ENCODE data around the gene CAPN15.

CAPN15 gene

DNA sequence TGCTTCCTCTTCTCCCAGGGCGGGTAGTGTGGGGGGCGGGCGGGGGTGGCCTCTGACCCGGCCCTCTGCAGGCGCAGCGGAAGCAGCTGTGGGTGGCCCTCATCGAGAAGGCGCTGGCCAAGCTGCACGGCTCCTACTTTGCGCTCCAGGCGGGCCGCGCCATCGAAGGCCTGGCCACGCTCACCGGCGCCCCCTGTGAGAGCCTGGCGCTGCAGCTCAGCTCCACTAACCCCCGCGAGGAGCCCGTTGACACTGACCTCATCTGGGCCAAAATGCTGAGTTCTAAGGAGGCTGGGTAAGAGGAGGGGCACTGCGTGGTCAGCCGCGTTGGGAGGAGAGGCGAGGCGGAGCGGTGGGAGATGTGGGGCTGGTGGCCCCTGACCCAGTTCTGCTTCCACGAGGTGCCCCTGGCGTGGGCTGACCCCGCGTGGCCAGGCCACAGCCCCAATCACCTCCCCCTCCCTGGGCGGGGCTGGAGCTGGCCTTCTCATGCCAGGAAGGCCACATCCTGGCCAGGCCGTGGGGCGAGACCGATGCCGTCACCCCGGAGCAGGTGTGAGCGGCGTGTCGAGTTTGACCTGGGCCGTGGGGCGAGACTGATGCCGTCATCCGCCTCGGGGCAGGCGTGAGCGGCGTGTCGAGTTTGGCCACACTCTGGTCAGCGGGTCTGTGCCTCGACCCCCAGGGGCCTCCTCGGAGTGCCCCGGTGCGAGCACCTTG, 22.2 kb downstream of the CAPN15 start:
- TF ChIP-seq FOXP2 (optimal IDR thresholded peaks at IDR 0.05; ENCODE audit: borderline replicate concordance, extremely low read depth, extremely low read length, insufficient read depth), result no peak
- no peak for TF ChIP-seq POLR2AphosphoS5 (IDR thresholded peaks at IDR 0.05; ENCODE audit: low read depth, low read length)
- no peak for TF ChIP-seq SIN3A (IDR thresholded peaks at IDR 0.05; ENCODE audit: borderline replicate concordance, insufficient read depth, low read length)

DNA sequence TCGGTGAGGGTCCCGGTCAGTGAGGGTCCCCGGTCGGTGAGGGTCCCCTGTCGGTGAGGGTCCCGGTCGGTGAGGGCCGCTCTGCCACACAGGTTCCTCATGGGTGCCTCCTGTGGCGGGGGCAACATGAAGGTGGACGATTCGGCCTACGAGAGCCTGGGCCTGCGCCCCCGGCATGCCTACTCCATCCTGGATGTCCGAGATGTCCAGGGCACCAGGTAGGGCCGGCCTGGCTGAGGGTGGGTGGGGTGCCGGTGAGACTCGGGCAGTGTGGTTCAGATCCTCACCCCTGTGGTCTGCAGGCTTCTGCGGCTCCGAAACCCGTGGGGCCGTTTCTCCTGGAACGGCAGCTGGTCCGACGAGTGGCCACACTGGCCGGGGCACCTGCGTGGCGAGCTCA, 23.7 kb downstream of the CAPN15 start:
- TF ChIP-seq FOXP2 (optimal IDR thresholded peaks at IDR 0.05; ENCODE audit: borderline replicate concordance, extremely low read depth, extremely low read length, insufficient read depth), result no peak
- TF ChIP-seq, protein P1, sequence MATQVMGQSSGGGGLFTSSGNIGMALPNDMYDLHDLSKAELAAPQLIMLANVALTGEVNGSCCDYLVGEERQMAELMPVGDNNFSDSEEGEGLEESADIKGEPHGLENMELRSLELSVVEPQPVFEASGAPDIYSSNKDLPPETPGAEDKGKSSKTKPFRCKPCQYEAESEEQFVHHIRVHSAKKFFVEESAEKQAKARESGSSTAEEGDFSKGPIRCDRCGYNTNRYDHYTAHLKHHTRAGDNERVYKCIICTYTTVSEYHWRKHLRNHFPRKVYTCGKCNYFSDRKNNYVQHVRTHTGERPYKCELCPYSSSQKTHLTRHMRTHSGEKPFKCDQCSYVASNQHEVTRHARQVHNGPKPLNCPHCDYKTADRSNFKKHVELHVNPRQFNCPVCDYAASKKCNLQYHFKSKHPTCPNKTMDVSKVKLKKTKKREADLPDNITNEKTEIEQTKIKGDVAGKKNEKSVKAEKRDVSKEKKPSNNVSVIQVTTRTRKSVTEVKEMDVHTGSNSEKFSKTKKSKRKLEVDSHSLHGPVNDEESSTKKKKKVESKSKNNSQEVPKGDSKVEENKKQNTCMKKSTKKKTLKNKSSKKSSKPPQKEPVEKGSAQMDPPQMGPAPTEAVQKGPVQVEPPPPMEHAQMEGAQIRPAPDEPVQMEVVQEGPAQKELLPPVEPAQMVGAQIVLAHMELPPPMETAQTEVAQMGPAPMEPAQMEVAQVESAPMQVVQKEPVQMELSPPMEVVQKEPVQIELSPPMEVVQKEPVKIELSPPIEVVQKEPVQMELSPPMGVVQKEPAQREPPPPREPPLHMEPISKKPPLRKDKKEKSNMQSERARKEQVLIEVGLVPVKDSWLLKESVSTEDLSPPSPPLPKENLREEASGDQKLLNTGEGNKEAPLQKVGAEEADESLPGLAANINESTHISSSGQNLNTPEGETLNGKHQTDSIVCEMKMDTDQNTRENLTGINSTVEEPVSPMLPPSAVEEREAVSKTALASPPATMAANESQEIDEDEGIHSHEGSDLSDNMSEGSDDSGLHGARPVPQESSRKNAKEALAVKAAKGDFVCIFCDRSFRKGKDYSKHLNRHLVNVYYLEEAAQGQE (IDR thresholded peaks at IDR 0.05; ENCODE audit: insufficient read depth in 1 of 2, low read depth in 2 of 2, low read length in 2 of 2), result no peak
- no peak for TF ChIP-seq SIN3A (IDR thresholded peaks at IDR 0.05; ENCODE audit: borderline replicate concordance, insufficient read depth, low read length)
- TF ChIP-seq POLR2AphosphoS5 (IDR thresholded peaks at IDR 0.05; ENCODE audit: low read depth, low read length), result no peak
- TF ChIP-seq TAF1 (IDR thresholded peaks at IDR 0.05; ENCODE audit: borderline replicate concordance, insufficient read depth, low read length), result no peak

DNA sequence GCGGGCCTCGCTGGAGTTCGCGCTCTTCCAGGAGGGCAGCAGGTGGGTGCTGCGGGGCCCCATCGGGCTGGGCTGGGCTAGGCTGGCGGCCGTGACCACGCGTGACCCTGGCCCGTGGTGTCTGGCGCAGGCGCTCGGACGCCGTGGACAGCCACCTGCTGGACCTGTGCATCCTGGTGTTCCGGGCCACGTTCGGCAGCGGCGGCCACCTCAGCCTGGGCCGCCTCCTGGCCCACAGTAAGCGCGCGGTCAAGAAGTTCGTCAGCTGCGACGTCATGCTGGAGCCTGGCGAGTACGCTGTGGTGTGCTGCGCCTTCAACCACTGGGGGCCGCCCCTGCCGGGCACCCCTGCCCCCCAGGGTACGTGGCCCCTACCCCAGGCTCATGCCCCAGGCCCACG, 24.7 kb downstream of the CAPN15 start:
- TF ChIP-seq POLR2AphosphoS5 (IDR thresholded peaks at IDR 0.05; ENCODE audit: low read depth, low read length) (no peak), SIN3A (IDR thresholded peaks at IDR 0.05; ENCODE audit: borderline replicate concordance, insufficient read depth, low read length) (no peak), FOXP2 (optimal IDR thresholded peaks at IDR 0.05; ENCODE audit: borderline replicate concordance, extremely low read depth, extremely low read length, insufficient read depth) (no peak), TAF1 (IDR thresholded peaks at IDR 0.05; ENCODE audit: borderline replicate concordance, insufficient read depth, low read length) (no peak)
- TF ChIP-seq, protein P1 (IDR thresholded peaks at IDR 0.05; ENCODE audit: insufficient read depth in 1 of 2, low read depth in 2 of 2, low read length in 2 of 2), result no peak

DNA sequence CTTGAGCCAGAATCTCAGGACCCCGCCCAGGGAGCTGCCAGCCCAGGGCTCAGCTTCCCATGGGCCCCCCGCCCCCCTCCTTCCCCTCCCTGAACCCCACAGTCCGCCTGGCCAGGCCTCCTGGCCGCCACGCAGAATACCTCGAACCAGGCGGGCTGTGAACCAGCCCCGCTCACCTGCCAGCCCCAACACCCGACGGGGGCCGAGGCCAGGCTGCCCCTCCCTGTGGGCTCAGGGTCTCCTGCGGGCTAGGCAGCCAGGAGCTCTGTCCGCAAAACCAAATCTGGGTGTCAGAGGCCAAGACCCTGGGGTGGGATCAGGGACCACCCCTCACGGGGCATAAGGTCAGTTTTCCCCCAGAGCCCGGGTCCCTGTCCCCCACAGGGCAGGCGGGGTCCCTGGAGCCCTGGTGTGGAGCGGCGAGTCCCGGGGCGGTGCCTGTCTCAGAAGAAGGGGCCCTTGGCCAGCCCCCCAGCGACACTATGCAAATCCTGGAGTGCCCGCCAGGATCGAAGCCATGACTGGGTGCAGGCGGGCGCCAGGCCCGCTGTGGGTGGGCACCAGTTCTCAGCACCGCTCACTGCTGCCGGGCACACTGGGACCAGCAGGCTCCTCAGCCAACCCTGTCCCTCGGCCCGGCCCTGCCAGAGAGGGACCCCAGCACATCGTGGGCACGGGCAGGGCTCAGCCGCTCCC, 26.2 kb downstream of the CAPN15 start:
- TF ChIP-seq TAF1 (IDR thresholded peaks at IDR 0.05; ENCODE audit: borderline replicate concordance, insufficient read depth, low read length), result no peak
- TF ChIP-seq, protein P1 (IDR thresholded peaks at IDR 0.05; ENCODE audit: insufficient read depth in 1 of 2, low read depth in 2 of 2, low read length in 2 of 2), result no peak
- TF ChIP-seq FOXP2 (optimal IDR thresholded peaks at IDR 0.05; ENCODE audit: borderline replicate concordance, extremely low read depth, extremely low read length, insufficient read depth), result no peak
- no peak for TF ChIP-seq POLR2AphosphoS5 (IDR thresholded peaks at IDR 0.05; ENCODE audit: low read depth, low read length)
- no peak for TF ChIP-seq SIN3A (IDR thresholded peaks at IDR 0.05; ENCODE audit: borderline replicate concordance, insufficient read depth, low read length)

DNA sequence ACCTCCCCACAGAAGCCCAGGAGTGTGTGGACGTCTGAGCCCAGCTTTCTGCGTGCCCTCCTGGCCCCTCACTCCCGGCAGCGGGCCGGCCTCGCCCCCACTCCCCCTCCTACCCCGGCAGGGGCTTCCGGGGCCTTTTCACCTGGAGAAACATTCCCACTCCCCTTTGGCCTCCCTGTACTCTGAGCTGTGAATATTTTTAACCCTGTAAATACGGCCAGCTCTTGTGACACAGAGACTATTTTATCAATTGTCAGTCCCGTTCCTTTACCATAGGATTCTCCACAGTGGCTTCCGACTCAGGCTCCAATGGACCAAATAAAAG, 26.7 kb downstream of the CAPN15 start:
- TF ChIP-seq SIN3A (IDR thresholded peaks at IDR 0.05; ENCODE audit: borderline replicate concordance, insufficient read depth, low read length), result no peak
- TF ChIP-seq TAF1 (IDR thresholded peaks at IDR 0.05; ENCODE audit: borderline replicate concordance, insufficient read depth, low read length), result no peak
- no peak for TF ChIP-seq FOXP2 (optimal IDR thresholded peaks at IDR 0.05; ENCODE audit: borderline replicate concordance, extremely low read depth, extremely low read length, insufficient read depth)
- no peak for TF ChIP-seq POLR2AphosphoS5 (IDR thresholded peaks at IDR 0.05; ENCODE audit: low read depth, low read length)
- TF ChIP-seq, protein P1 (IDR thresholded peaks at IDR 0.05; ENCODE audit: insufficient read depth in 1 of 2, low read depth in 2 of 2, low read length in 2 of 2), result no peak

Measured in PFSK-1 (cell line).